Measurements from ENCODE around the gene DNM3.

The DNM3 gene

DNA sequence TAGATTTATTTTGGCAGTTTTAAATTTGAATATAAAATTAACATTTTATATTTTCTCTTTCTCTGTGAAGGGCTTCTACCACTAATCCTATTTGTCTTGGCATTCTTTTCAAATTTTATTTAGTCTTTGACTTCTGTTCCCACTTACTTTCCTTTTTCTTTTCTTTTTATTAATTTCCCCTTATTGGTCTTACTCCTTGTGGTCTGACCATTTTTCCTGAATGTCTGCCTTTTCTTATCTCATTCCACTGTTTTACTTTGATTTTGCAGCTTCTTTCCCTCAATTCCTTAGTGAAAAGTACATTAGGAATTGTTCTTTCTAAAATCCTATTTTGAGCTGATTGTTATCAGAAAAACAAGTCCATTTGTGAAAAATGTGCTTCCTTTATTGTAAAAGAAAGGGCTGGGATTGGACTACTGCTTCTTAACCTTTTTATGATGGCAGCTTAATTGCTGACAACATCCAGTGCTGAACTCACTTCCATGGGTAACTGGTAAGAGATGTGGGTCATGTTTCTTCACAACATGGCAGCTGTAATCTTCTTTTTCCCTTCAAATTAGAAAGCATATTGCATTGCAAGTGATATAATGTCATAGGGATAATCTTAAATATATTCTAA lies 284.6 kb downstream of the DNM3 start:
- H3K9me2 ChIP-seq (replicated peaks; ENCODE audit: insufficient read depth, low read length) = no peaks in the 10 kb centered on the region
- no peaks in the 10 kb centered on the region for H3K36me3 ChIP-seq (ENCODE audit: low read length)
- no peak overlapping the region for H2AFZ ChIP-seq (ENCODE audit: low read depth, low read length, severe bottlenecking)
- no peak for TF ChIP-seq EZH2phosphoT487 (conservative IDR thresholded peaks at IDR 0.05; ENCODE audit: low read length)
- TF ChIP-seq, protein P1, sequence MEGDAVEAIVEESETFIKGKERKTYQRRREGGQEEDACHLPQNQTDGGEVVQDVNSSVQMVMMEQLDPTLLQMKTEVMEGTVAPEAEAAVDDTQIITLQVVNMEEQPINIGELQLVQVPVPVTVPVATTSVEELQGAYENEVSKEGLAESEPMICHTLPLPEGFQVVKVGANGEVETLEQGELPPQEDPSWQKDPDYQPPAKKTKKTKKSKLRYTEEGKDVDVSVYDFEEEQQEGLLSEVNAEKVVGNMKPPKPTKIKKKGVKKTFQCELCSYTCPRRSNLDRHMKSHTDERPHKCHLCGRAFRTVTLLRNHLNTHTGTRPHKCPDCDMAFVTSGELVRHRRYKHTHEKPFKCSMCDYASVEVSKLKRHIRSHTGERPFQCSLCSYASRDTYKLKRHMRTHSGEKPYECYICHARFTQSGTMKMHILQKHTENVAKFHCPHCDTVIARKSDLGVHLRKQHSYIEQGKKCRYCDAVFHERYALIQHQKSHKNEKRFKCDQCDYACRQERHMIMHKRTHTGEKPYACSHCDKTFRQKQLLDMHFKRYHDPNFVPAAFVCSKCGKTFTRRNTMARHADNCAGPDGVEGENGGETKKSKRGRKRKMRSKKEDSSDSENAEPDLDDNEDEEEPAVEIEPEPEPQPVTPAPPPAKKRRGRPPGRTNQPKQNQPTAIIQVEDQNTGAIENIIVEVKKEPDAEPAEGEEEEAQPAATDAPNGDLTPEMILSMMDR (IDR thresholded peaks at IDR 0.05; ENCODE audit: insufficient read depth, low read length, poor library complexity, severe bottlenecking) = no peak
- H4K20me1 ChIP-seq (ENCODE audit: low read depth, low read length) = no peaks in the 10 kb centered on the region
- H3K4me2 ChIP-seq (ENCODE audit: low read depth, low read length, poor library complexity, severe bottlenecking) = no peak overlapping the region
- no peaks in the 10 kb centered on the region for H3F3A ChIP-seq (ENCODE audit: insufficient read depth)
- no peak overlapping the region for H3K4me3 ChIP-seq (ENCODE audit: insufficient read depth, low read length, poor library complexity, severe bottlenecking)
- H3K9ac ChIP-seq (ENCODE audit: low read length) = no peak overlapping the region
- no peaks in the 10 kb centered on the region for H3K27me3 ChIP-seq (ENCODE audit: low read length)
- no peak overlapping the region for H3K27ac ChIP-seq (ENCODE audit: low read depth, low read length)
- peaks cover 5% of the 10 kb centered on the region; the same call in 1 of the 2 replicates for H3K9me3 ChIP-seq (ENCODE audit: insufficient read depth, low read length)
- H3K79me2 ChIP-seq (ENCODE audit: insufficient read depth, low read length) = no peaks in the 10 kb centered on the region

DNA sequence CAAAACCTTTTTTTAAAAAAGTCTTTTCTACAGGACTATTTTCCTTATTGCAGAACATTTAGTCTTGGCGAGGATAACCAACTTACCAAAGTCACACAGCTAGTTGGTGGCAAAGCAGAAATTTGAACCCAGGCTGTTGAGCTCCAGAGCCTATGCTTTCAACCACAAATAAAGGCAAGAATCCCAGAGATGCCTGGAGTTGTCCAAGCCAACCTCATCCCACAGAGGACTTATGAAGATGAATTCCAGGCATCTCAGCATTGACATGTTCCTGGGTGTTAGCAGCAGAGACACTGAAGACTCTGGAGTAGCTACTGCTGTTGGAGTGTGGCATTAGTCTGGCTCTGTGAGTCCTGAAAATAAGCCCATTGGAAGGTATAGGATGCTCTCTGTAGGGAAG lies 291.5 kb downstream of the DNM3 start:
- Histone ChIP-seq H3K79me2 (ENCODE audit: insufficient read depth, low read length) (no peaks in the 10 kb centered on the region), H3K9ac (ENCODE audit: low read length) (no peak overlapping the region), H2AFZ (ENCODE audit: low read depth, low read length, severe bottlenecking) (no peak overlapping the region), H3K9me2 (replicated peaks; ENCODE audit: insufficient read depth, low read length) (no peaks in the 10 kb centered on the region), H3K9me3 (ENCODE audit: insufficient read depth, low read length) (peaks cover 5% of the 10 kb centered on the region; the same call in 1 of the 2 replicates), H4K20me1 (ENCODE audit: low read depth, low read length) (no peaks in the 10 kb centered on the region), H3K27me3 (ENCODE audit: low read length) (no peaks in the 10 kb centered on the region), H3K4me2 (ENCODE audit: low read depth, low read length, poor library complexity, severe bottlenecking) (no peak overlapping the region), H3K27ac (ENCODE audit: low read depth, low read length) (no peak overlapping the region), H3K4me3 (ENCODE audit: insufficient read depth, low read length, poor library complexity, severe bottlenecking) (no peak overlapping the region), H3K36me3 (ENCODE audit: low read length) (no peaks in the 10 kb centered on the region), H3F3A (ENCODE audit: insufficient read depth) (no peaks in the 10 kb centered on the region)
- TF ChIP-seq, protein P1 (IDR thresholded peaks at IDR 0.05; ENCODE audit: insufficient read depth, low read length, poor library complexity, severe bottlenecking) = no peak
- TF ChIP-seq EZH2phosphoT487 (conservative IDR thresholded peaks at IDR 0.05; ENCODE audit: low read length) = no peak

DNA sequence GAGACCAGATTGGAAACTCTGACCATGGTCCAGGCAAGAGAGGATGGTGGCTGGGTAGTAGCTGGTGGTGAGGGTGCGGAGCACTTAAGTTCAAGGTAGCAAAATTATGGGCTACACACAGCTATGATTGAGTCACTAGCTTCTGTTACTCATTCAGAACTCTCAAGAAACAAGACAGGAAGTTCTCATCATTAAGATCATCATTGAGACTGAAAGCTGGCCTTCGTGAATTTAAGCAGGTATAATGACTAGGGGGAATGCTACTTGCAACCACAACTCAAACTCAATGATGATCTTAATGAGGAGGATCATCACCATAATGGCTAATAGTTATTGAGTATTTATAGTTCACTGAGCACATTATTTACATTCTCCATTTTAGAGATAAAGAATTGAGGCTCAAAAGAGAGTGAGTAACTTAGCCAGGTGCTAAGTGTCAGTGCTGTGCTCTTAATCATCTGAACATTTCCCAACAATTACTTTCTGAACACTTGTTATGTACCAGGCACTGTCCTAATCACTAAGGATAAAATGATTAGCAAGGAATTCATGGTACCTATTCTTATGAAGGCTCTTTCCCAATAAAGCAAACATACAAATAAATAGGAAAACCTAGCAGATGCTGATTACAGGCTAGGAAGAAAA lies 292.9 kb downstream of the DNM3 start:
- Histone ChIP-seq H3K4me3 (ENCODE audit: insufficient read depth, low read length, poor library complexity, severe bottlenecking) (no peak overlapping the region), H2AFZ (ENCODE audit: low read depth, low read length, severe bottlenecking) (no peak overlapping the region), H3K9ac (ENCODE audit: low read length) (no peak overlapping the region), H3K27me3 (ENCODE audit: low read length) (no peaks in the 10 kb centered on the region), H4K20me1 (ENCODE audit: low read depth, low read length) (no peaks in the 10 kb centered on the region), H3K4me2 (ENCODE audit: low read depth, low read length, poor library complexity, severe bottlenecking) (no peak overlapping the region), H3K79me2 (ENCODE audit: insufficient read depth, low read length) (no peaks in the 10 kb centered on the region), H3K9me3 (ENCODE audit: insufficient read depth, low read length) (peaks cover 2% of the 10 kb centered on the region; the same call in 1 of the 2 replicates), H3K36me3 (ENCODE audit: low read length) (no peaks in the 10 kb centered on the region), H3F3A (ENCODE audit: insufficient read depth) (no peaks in the 10 kb centered on the region), H3K27ac (ENCODE audit: low read depth, low read length) (no peak overlapping the region), H3K9me2 (replicated peaks; ENCODE audit: insufficient read depth, low read length) (no peaks in the 10 kb centered on the region)
- TF ChIP-seq, protein P1 (IDR thresholded peaks at IDR 0.05; ENCODE audit: insufficient read depth, low read length, poor library complexity, severe bottlenecking) = no peak
- no peak for TF ChIP-seq EZH2phosphoT487 (conservative IDR thresholded peaks at IDR 0.05; ENCODE audit: low read length)
